CD8-positive, alpha-beta memory T cell (primary cell): ENCODE data around the gene RXYLT1. TPM values are rescaled to one million over a fixed set of nuclear protein-coding genes. Genes with fewer than 3 reads are reported as not detected.
A peak's percentile ranks its signal among the peaks of the same experiment; 100 is the strongest.

Experiments
- CTCF ChIA-PET: fragments of 350-600 bp; sonication (Branson Sonifier 250); formaldehyde crosslinking; loops from one replicate; lab custom pipeline; 2021; ENCODE audit warnings: antibody characterized with exemption; lab: Charles Lee
- POLR2A ChIA-PET: fragments of 350-600 bp; sonication (Branson Sonifier 250); formaldehyde crosslinking; loops from one replicate; lab custom pipeline; 2021; ENCODE audit warnings: antibody characterized with exemption; lab: Charles Lee
- DNase-seq, 5 donors: peaks; one replicate each; pipeline versions ENCODE4 v3.0.0 to v3.0.0-alpha.2; 2020 to 2022; ENCODE audit warnings: mixed read lengths in 1 of 5
- H3K27ac ChIP-seq: one replicate; pipeline ENCODE4 v1.7.0; 2013; ENCODE audit warnings: low read depth, mild to moderate bottlenecking, low read length, moderate library complexity
- H3K27me3 ChIP-seq: 2 replicates; pipeline ENCODE4 v1.7.0; 2013; ENCODE audit warnings: low read length, mild to moderate bottlenecking; ENCODE audit not compliant: insufficient read depth, poor library complexity, severe bottlenecking
- H3K36me3 ChIP-seq: 2 replicates; pipeline ENCODE4 v1.7.0; 2013; ENCODE audit warnings: mild to moderate bottlenecking, low read length, moderate library complexity; ENCODE audit not compliant: insufficient read depth
- H3K4me1 ChIP-seq: 2 replicates; pipeline ENCODE4 v1.7.0; 2013; ENCODE audit warnings: mild to moderate bottlenecking, low read length, moderate library complexity; ENCODE audit not compliant: insufficient read depth
- H3K4me3 ChIP-seq: 2 replicates; pipeline ENCODE4 v1.7.0; 2013; ENCODE audit warnings: mild to moderate bottlenecking, low read length
- H3K9me3 ChIP-seq: 2 replicates; pipeline ENCODE4 v1.7.0; 2013; ENCODE audit warnings: mild to moderate bottlenecking, low read length
- H3K27ac Mint-ChIP-seq, 8 donors: one replicate each; pipeline ENCODE4 v1.8.0; 2020 to 2021; ENCODE audit warnings: mixed read lengths in 8 of 8, mild to moderate bottlenecking in 6 of 8, inconsistent platforms in 3 of 8, moderate library complexity in 3 of 8
- H3K27me3 Mint-ChIP-seq, 2 donors: one replicate each; pipeline ENCODE4 v1.8.0; 2020 to 2021; ENCODE audit warnings: mixed read lengths in 2 of 2, mild to moderate bottlenecking in 1 of 2, moderate library complexity in 1 of 2
- H3K36me3 Mint-ChIP-seq, 3 donors: one replicate each; pipeline ENCODE4 v1.8.0; 2020 to 2021; ENCODE audit warnings: mixed read lengths in 3 of 3, inconsistent platforms in 1 of 3, mild to moderate bottlenecking in 1 of 3
- H3K4me1 Mint-ChIP-seq, 3 donors: one replicate each; pipeline ENCODE4 v1.8.0; 2020 to 2021; ENCODE audit warnings: mixed read lengths in 3 of 3, inconsistent platforms in 1 of 3, mild to moderate bottlenecking in 1 of 3
- H3K4me3 Mint-ChIP-seq, 7 donors: one replicate each; pipeline ENCODE4 v1.8.0; 2020 to 2021; ENCODE audit warnings: mixed read lengths in 7 of 7, mild to moderate bottlenecking in 6 of 7, moderate library complexity in 4 of 7, inconsistent platforms in 2 of 7
- H3K9me3 Mint-ChIP-seq, 5 donors: one replicate each; pipeline ENCODE4 v1.8.0; 2020 to 2022; ENCODE audit warnings: mixed read lengths in 5 of 5, mild to moderate bottlenecking in 3 of 5, moderate library complexity in 2 of 5, inconsistent platforms in 1 of 5
- polyA plus RNA-seq: library from polyadenylated mRNA; unstranded; fragments of 300-500 nt; fragmentation: Illumina TruSeq; gene quantifications from one replicate; pipeline ENCODE4 v1.2.3, GENCODE V29; 2021
- total RNA-seq, 2 experiments: library from RNA; stranded (reverse); gene quantifications; one replicate each; pipeline ENCODE4 v1.2.3, GENCODE V29; 2021

Gene RXYLT1
- total and polyA plus RNA-seq, 3 experiments from 2014 or later = 19.2 to 32.3 (median 30.3) TPM

DNA sequence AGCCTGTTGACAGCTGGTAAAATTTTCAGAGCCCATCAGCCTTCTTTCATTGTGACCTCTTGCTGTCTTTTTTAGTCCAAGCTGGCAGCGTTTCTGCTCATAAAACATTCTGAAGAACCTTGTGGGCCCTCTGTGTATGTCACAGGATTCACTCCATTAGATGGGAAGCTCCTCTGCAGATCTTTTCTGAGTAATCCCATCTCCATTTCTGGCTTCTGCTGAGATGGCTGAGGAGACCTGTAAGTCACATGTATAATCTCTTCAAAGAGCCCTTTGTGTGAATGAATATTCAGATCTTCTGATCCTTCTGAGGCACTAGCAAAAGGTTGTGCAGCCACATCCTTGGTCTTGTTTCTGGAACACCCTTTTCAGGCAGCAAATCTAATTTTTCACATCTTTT, 2.8 kb downstream of the RXYLT1 start:
- no peak overlapping the region for H3K27ac ChIP-seq
- peaks cover 29 to 56% (median 51%) of the 10 kb centered on the region in 3 donors for H3K4me1 Mint-ChIP-seq
- H3K36me3 ChIP-seq = no peaks in the 10 kb centered on the region
- no peaks in the 10 kb centered on the region for H3K27me3 ChIP-seq
- peaks cover 9 to 53% (median 21%) of the 10 kb centered on the region in 3 donors for H3K36me3 Mint-ChIP-seq
- H3K4me1 ChIP-seq = peaks cover 5% of the 10 kb centered on the region
- peak overlapping the region in 4 of 8 donors; percentile 17 to 48 (median 33) for H3K27ac Mint-ChIP-seq
- POLR2A ChIA-PET = no interaction called here
- peaks cover 0 to 2% of the 10 kb centered on the region in 2 donors for H3K27me3 Mint-ChIP-seq
- no peak for DNase-seq
- H3K4me3 Mint-ChIP-seq = peak overlapping the region in 1 of 7 donors; percentile 50
- CTCF ChIA-PET = no interaction called here
- no peak overlapping the region for H3K4me3 ChIP-seq
- H3K9me3 Mint-ChIP-seq = no peaks in the 10 kb centered on the region
- no peaks in the 10 kb centered on the region for H3K9me3 ChIP-seq

DNA sequence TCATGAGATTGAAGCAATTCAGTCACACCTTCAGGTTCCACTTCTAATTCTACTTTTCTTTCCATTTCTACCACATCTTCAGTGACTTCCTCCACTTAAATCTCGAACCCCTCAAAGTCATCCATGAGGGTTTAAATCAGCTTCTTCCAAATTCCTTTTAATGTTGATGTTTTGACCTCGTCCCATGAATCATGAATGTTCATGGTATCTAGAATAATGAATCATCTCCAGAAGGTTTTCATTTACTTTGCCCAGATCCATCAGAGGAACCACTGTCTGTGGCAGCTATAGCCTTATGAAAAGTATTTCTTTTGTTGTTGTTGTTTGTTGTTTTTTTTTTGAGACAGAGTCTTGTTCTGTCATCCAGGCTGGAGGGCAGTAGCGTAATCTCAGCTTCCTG, 7.6 kb downstream of the RXYLT1 start:
- Histone ChIP-seq H3K4me1 (no peaks in the 10 kb centered on the region), H3K36me3 (no peaks in the 10 kb centered on the region), H3K27me3 (no peaks in the 10 kb centered on the region), H3K4me3 (no peak overlapping the region), H3K9me3 (no peaks in the 10 kb centered on the region), H3K27ac (no peak overlapping the region)
- no peak overlapping the region for H3K4me3 Mint-ChIP-seq
- peaks cover 22 to 75% (median 32%) of the 10 kb centered on the region in 3 donors for H3K36me3 Mint-ChIP-seq
- CTCF ChIA-PET = interaction anchor here (1.5 kb wide), 1 partner anchor 15 kb away, joined by 7 read pairs; no protein-coding TSS in a partner anchor
- H3K27me3 Mint-ChIP-seq = no peaks in the 10 kb centered on the region
- POLR2A ChIA-PET = no interaction called here
- H3K9me3 Mint-ChIP-seq = no peaks in the 10 kb centered on the region
- peaks cover 15 to 34% (median 20%) of the 10 kb centered on the region in 3 donors for H3K4me1 Mint-ChIP-seq
- no peak for DNase-seq
- H3K27ac Mint-ChIP-seq = peak overlapping the region in 2 of 8 donors; percentile 17 to 26

DNA sequence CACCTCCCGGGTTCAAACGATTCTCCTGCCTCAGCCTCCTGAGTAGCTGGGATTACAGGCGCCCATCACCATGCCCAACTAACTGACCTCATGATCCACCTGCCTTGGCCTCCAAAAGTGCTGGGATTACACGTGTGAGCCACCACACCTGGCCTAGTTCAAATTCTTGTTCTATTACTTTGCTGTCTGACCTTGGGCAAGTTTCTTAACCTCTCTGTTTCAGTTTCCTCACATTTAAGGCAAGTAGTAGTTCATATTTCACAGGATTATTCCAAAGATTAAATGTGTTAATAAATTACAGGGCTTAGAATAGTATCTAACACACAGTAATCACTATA, 10.9 kb downstream of the RXYLT1 start:
- Mint-ChIP-seq H3K9me3 (no peaks in the 10 kb centered on the region), H3K4me1 (peaks cover 0 to 10% (median 4%) of the 10 kb centered on the region in 3 donors), H3K4me3 (no peak overlapping the region), H3K27ac (peak overlapping the region in 3 of 8 donors; percentile 1 to 55 (median 7)), H3K36me3 (peaks cover 18 to 52% (median 20%) of the 10 kb centered on the region in 3 donors), H3K27me3 (no peaks in the 10 kb centered on the region)
- Histone ChIP-seq H3K4me3 (no peak overlapping the region), H3K27ac (no peak overlapping the region), H3K27me3 (no peaks in the 10 kb centered on the region), H3K36me3 (no peaks in the 10 kb centered on the region), H3K4me1 (no peaks in the 10 kb centered on the region), H3K9me3 (no peaks in the 10 kb centered on the region)
- POLR2A ChIA-PET = no interaction called here
- CTCF ChIA-PET = no interaction called here
- no peak for DNase-seq

DNA sequence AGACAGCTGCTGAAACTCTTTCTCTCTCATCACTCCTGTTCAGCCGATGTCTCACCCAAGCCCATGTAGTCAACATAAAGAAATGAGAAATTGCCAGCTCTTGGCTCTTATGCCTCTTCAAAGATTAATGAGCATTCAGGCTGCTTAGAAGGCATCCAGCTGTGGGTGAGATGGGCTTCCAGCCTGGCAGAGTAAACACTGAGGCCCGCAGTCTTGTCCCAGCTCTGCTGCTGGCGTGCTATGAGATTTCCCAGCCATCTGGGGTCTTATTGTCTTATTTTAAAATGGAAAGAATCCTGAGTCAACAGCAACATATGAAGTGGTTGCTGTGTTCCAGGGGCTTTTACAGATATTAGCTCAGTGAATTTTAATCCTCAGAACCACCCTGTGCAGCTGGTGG, 12.6 kb downstream of the RXYLT1 start:
- Histone ChIP-seq H3K27me3 (no peaks in the 10 kb centered on the region), H3K9me3 (no peaks in the 10 kb centered on the region), H3K36me3 (no peaks in the 10 kb centered on the region), H3K4me3 (no peak overlapping the region), H3K4me1 (no peaks in the 10 kb centered on the region), H3K27ac (no peak overlapping the region)
- Mint-ChIP-seq H3K27ac (no peak overlapping the region), H3K9me3 (no peaks in the 10 kb centered on the region), H3K27me3 (no peaks in the 10 kb centered on the region), H3K36me3 (peaks cover 14 to 44% (median 17%) of the 10 kb centered on the region in 3 donors), H3K4me3 (no peak overlapping the region), H3K4me1 (peaks cover 0 to 8% (median 2%) of the 10 kb centered on the region in 3 donors)
- POLR2A ChIA-PET = no interaction called here
- no peak for DNase-seq
- CTCF ChIA-PET = interaction anchor here (1.8 kb wide), 1 partner anchor 10 kb away, joined by 10 read pairs; no protein-coding TSS in a partner anchor

DNA sequence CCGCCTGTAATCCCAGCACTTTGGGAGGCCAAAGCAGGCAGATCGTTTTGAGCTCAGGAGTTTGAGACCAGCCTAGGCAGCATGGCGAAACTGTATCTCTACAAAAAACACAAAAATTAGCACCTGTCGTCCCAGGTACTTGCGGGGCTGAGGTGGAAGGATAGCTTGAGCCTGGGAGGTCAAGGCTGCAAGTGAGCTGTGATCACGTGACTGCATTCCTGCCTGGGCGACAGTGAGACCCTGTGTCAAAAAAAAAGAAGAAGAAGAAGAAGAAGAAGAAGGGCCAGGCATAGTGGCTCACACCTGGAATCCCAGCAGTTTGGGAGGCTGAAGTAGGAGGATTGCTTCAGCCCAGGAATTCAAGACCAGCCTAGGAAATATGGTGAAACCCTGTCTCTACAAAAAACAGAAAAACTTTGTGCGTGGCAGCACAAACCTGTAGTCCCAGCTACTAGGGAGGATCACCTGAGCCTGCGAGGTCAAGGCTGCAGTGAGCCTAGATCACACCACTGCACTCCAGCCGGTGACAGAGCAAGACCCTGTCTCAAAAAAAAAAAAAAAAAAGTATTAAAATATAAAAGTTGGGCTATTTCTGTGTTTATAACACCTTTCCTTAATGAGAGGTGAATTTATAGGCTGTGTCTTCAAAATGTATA, 15.5 kb downstream of the RXYLT1 start:
- DNase-seq = no peak
- no peak overlapping the region for H3K27ac ChIP-seq
- H3K9me3 ChIP-seq = no peaks in the 10 kb centered on the region
- Mint-ChIP-seq H3K9me3 (no peaks in the 10 kb centered on the region), H3K27ac (peak overlapping the region in 1 of 8 donors; percentile 58), H3K4me3 (no peak overlapping the region), H3K27me3 (no peaks in the 10 kb centered on the region), H3K36me3 (peaks cover 4 to 23% (median 9%) of the 10 kb centered on the region in 3 donors), H3K4me1 (peaks cover 0 to 1% (median 0%) of the 10 kb centered on the region in 3 donors)
- no peaks in the 10 kb centered on the region for H3K36me3 ChIP-seq
- no peak overlapping the region for H3K4me3 ChIP-seq
- H3K27me3 ChIP-seq = no peaks in the 10 kb centered on the region
- CTCF ChIA-PET = no interaction called here
- H3K4me1 ChIP-seq = no peaks in the 10 kb centered on the region
- POLR2A ChIA-PET = no interaction called here

GRCh38 chr12:63795944-63796343, 16.2 kb downstream of the RXYLT1 start:
- H3K36me3 Mint-ChIP-seq = peaks cover under 1 to 16% (median 4%) of the 10 kb centered on the region in 3 donors
- no peak overlapping the region for H3K4me3 ChIP-seq
- no peaks in the 10 kb centered on the region for H3K4me1 ChIP-seq
- H3K36me3 ChIP-seq = no peaks in the 10 kb centered on the region
- ChIA-PET CTCF (no interaction called here), POLR2A (no interaction called here)
- no peaks in the 10 kb centered on the region for H3K27me3 ChIP-seq
- H3K4me3 Mint-ChIP-seq = no peak overlapping the region
- no peak overlapping the region for H3K27ac ChIP-seq
- no peaks in the 10 kb centered on the region for H3K27me3 Mint-ChIP-seq
- no peaks in the 10 kb centered on the region for H3K9me3 ChIP-seq
- no peak for DNase-seq
- H3K4me1 Mint-ChIP-seq = no peaks in the 10 kb centered on the region
- H3K9me3 Mint-ChIP-seq = no peaks in the 10 kb centered on the region
- no peak overlapping the region for H3K27ac Mint-ChIP-seq

- Histone ChIP-seq H3K4me3 (no peak overlapping the region), H3K27ac (no peak overlapping the region), H3K36me3 (no peaks in the 10 kb centered on the region), H3K27me3 (no peaks in the 10 kb centered on the region), H3K9me3 (no peaks in the 10 kb centered on the region), H3K4me1 (no peaks in the 10 kb centered on the region)
- ChIA-PET CTCF (interaction anchor here (0.9 to 2.7 kb wide), 9 partner anchors 8 to 455 kb away, joined by 3 to 16 read pairs (median 5); partner anchors contain the start of genes DPY19L2 and SRGAP1), POLR2A (no interaction called here)
- Mint-ChIP-seq H3K27me3 (no peaks in the 10 kb centered on the region), H3K4me3 (no peak overlapping the region), H3K4me1 (no peaks in the 10 kb centered on the region), H3K27ac (no peak overlapping the region), H3K9me3 (no peaks in the 10 kb centered on the region), H3K36me3 (peaks cover 0 to 16% (median 8%) of the 10 kb centered on the region in 3 donors)
- DNase-seq = peak in 2 of 5 donors; percentile 17 to 21
Observed at GRCh38 chr12:63802012-63802608, 22.4 kb downstream of the RXYLT1 start.

GRCh38 chr12:63804746-63805145, 25.0 kb downstream of the RXYLT1 start:
- no peak overlapping the region for H3K4me3 ChIP-seq
- no peaks in the 10 kb centered on the region for H3K4me1 Mint-ChIP-seq
- POLR2A ChIA-PET = no interaction called here
- no peaks in the 10 kb centered on the region for H3K36me3 ChIP-seq
- CTCF ChIA-PET = no interaction called here
- no peaks in the 10 kb centered on the region for H3K9me3 ChIP-seq
- no peak overlapping the region for H3K27ac Mint-ChIP-seq
- DNase-seq = no peak
- no peaks in the 10 kb centered on the region for H3K27me3 ChIP-seq
- H3K36me3 Mint-ChIP-seq = peaks cover 0 to 17% (median 8%) of the 10 kb centered on the region in 3 donors
- H3K9me3 Mint-ChIP-seq = no peaks in the 10 kb centered on the region
- no peak overlapping the region for H3K27ac ChIP-seq
- no peak overlapping the region for H3K4me3 Mint-ChIP-seq
- H3K27me3 Mint-ChIP-seq = no peaks in the 10 kb centered on the region
- no peaks in the 10 kb centered on the region for H3K4me1 ChIP-seq
